CD4-positive, alpha-beta T cell treated with Interferon alpha-2 for 1 hour (primary cell): ENCODE data around the gene MFSD1.

ENCODE experiments used
- DNase-seq, 2 donors: peaks; one replicate each; pipeline ENCODE4 v3.0.0-alpha.2; 2020 to 2022

Gene MFSD1

DNA sequence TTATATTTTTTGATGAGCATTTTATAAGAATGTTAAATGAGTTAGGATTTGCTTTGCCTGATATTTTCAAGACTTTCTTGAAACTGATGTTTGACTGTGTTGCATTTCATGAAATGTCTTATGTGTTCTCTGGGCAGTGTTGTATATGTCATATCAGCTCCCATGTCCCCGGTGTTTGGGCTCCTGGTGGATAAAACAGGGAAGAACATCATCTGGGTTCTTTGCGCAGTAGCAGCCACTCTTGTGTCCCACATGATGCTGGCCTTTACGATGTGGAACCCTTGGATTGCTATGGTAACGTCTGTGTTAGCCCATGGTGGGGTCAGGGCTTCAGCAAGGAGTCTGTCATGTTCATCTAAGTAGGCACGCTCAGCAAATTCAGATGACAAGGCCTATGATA, 20.0 kb downstream of the MFSD1 start:
- no peak for DNase-seq

DNA sequence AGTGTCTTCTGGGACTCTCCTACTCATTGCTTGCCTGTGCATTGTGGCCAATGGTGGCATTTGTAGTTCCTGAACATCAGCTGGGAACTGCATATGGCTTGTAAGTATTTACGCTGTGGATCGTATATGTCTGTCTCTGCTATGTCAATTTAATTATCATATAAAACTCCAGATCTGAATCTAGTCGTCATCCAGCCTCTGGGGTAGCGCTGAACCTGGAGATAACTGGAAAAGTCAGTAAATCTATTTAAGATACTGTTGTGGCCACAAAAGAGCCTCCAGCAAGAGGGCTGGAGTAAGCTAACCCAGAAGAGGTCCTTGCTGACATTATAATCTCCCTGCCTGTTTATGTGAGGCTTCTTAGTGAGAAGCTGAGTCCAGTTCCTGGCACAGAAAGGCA, 21.6 kb downstream of the MFSD1 start:
- no peak for DNase-seq

DNA sequence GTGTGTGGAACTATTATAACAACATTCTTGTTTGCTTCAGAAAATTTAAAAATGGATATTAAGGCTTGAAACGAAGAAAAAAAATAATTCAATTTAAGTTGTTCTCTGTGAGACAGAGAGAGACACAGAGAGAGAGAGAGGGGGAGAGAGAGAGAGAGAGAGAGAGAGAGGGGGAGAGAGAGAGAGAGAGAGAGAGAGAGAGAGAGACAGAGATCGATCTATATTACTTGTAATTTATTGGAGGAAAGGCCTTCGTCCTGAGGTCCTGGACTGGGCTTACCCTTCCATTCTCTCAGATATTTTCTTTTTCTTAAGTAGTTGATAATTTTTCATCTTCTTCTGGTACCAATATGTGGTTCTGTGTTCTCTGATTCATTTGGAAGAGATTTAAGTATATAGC, 25.9 kb downstream of the MFSD1 start:
- no peak for DNase-seq

DNA sequence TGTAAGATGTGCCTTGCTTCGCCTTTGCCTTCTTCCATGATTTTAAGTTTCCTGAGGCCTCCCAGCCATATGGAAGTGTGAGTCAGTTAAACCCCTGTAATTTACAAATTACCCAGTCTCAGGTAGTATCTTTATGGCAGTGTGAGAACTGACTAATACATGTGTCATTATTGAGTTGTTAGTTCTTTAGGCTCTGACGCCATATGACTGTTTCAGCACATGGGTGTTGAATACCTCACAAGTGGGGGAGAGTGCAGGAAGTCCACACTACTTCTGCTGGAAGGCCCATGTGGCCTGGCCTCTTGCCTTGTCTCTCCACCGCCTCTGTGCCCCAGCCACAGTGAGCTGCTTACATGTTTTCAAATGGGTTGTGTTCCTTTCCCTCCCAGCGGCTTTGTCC, 28.5 kb downstream of the MFSD1 start:
- no peak for DNase-seq

DNA sequence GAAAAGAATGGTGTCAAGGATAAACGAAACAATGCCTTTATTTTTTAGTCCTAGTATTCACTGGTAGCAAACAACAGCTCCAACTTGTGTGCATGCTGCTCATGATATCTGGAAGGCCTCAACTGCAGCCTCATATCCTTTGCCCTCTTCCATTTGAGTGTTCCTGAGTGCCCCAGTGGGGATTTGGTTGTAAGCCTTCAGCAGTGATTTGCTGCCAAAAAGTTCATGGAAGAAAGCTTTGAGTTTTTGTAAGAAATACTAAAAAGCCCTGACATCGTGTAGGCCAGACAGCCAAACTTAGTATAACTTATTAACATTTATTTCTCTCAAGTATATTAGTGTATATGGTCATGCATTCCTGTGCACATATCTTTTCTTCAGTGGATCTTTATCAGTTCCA, 30.0 kb downstream of the MFSD1 start:
- no peak for DNase-seq

DNA sequence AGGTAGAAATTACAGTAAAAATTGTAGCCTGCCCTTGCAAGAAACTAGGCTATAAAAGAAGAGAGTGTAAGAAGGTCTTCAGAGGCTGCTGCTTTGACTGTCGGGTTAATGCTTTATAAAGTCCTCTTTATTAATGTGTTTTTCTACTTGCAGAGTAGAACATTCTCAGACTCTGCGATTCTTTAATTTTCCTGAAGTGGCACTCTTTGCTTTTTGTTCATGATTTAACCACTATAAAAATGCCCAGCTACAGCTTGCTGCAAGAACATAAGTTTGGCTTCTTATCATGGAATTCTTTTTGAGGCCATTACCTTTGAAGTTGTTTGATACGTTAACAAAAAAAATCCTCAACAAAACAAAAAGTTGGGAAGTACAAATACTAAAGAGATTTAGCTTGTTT, 33.8 kb downstream of the MFSD1 start:
- DNase-seq: no peak

DNA sequence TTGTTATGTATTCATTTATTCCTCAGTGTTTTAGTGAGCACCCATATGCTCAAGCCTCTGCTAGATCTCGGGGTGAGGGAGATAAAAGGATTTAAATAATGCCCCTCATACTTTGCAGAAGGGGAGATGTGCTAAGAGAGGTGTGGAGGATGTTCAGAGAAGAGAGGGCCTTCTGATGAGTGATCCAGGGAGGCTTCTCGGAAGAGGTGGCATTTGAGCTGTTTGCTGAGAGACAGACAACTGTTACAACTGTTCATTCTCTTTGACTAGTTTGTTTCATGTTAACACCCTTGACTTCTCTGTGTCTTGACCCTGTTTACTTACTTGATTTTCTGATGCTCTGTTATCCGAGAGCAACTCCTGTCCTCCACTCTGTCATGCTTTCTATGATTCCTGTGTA, 34.5 kb downstream of the MFSD1 start:
- no peak for DNase-seq

DNA sequence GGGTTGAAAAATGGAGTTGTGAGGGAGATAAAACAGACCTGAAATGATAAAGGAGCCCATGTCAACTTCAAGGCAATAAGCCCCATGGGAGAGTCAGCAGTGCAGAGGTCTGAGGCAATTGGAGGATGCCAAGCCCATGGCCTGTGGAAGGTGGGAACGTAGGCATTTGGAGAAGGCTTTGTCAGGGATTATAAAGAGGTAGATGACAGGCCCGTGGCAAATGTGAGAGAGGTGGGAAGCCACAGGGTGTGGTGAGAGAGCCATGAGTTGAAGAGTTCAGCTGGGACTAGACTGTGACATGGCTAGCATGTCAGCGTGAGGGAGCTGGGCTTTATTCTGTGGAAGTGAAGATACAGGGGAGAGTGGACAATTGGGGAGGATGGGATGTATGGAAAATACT, 35.4 kb downstream of the MFSD1 start:
- no peak for DNase-seq

DNA sequence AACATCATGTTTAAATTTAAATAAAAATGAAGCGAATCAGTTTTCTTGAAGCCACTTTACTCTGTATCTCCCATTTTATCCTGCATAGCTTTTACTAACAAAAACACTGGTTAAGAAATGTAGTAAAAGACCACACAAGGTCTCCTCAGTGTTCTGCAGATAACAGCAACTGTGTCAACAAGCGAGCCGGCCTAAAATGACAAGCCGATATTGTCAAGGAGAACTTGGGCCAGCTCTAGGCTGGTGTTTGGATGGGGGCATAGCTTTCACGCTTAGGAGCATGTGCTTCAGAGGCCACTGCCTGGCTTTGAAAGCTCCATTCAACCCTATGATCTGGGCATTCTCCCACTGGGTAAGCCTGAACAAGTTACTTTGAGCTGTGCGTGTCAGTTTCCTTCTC, 38.1 kb downstream of the MFSD1 start:
- DNase-seq: no peak

DNA sequence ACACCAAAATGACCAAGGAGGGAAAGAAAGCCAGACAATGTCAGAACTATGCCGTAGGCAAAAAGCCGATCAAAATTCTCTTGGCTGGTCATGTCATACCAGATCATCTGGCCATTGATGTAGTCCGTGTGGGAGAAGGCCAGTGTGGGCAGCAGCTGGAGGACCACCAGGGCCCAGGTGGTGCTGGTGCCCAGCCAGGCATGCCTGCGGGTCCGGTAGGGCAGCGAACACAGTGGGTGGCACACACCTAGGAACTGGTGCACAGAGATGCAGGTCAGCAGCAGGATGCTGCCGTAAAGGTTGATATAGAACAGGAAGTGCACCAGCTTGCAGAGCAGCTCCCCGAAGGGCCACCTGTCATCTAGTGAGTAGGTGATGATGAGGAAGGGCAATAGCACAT, 39.5 kb downstream of the MFSD1 start:
- no peak for DNase-seq

DNA sequence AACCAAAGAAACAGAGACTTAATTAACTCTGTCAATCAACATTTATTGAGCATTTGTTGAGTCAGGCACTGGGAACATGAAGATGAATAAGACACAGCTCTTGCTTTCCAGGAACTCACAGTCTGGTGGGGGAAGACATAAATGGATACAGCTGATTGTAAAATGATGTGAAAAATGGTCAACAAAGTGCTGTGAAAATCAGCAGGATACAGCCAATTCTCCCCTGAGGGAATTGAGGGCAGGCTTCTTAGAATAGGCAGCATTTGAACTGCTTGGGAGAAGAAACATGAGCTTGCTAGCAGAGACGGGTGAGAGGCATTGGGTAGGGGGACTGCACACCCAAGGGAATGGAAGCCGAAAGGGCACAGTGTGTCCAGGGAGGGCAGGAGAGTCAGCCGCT, 41.1 kb downstream of the MFSD1 start:
- DNase-seq: no peak

DNA sequence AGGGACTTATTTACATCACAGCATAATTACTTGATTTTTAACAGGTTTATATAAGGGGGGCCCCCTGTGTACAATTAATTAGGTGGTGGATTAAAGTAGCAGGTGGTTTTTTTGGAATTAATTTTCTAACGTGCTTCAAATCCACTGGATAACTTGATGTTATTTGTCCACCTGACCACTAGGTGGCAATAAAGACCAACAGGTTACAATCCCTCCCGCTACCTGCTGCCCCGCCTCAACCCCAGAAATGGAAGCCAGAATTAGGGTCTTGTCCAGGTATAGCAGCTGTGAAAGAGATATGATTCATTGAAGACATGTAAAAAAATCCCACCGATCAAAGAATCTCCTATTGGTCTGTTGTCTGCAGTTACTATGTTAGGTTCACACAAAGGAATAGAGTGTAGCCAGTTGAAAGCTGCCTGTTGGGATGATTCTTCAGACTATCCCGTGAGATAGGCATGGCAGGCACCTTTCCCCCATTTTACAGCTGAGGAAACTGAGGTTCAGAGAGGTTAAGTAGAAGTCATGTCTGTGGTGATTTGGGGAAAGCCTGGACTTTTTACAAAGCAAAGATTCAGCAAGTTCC, 44.0 kb downstream of the MFSD1 start:
- peak; percentile 13 to 53 for DNase-seq

DNA sequence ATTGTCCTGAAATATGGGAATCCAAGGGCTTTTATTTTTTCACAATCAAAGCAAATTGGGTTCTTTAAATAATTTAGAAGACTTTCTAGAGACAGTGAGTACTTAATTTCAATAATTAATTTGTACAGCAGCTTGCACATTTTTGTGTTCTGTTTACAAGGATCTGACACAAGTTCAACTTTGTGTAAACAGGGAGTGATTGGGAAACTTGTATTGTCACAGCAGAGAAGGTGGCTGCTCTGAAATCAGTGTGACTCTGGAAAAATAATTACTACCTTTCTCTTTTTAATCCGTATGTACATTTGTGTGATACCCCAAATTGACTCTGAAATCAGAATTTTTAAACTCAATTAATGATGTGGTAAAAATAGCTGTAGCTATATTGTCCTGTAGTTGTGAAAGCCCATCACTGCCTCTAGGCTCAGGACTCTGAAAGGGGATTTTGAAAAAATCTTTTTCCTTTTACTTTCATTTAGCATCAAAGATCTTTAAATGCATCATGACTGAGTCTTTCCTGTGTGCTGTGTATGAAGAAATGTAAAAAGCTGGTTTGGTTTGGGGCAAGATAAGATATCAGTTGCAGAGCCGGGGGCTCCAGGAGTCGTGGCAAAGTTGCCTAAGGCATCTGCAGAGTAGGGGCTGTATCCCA, 45.1 kb downstream of the MFSD1 start:
- no peak for DNase-seq

DNA sequence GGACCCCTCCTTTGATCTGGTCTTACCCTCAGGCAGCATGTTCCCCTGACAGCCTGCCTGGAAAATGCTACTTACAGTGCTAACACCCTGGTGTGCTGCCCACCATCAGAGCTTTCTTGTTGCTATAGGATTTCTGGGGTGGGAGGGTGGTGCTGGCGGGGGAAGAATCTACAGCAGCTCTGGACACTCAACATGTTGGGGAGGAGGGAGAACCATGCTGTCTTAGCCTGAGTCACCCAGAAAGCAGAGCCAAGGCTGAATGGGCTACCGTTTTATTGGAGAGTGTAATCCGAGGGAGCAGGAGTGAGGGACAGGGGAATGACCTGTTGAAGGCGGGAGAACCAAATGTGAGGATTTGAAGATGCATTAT, 45.6 kb downstream of the MFSD1 start:
- DNase-seq: no peak

DNA sequence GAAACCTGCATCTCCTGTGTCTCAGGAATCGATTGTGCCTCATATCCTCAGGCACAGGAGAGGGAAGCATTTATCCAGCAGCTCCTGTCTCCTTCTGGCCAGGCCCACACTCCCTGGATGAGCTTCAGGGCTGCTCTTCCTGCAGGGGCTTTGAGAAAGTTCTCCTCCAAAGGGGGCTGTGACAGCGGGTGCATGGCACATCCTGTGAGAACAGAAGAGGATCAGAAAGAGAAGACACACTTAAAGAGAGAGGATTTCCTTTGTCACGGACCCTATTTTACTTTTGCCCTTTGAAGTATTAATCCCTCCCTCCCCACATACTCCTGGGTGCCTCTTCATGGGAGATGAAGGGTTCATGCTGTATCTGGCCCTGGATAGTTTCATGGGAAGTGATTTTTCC, 46.0 kb downstream of the MFSD1 start:
- no peak for DNase-seq

DNA sequence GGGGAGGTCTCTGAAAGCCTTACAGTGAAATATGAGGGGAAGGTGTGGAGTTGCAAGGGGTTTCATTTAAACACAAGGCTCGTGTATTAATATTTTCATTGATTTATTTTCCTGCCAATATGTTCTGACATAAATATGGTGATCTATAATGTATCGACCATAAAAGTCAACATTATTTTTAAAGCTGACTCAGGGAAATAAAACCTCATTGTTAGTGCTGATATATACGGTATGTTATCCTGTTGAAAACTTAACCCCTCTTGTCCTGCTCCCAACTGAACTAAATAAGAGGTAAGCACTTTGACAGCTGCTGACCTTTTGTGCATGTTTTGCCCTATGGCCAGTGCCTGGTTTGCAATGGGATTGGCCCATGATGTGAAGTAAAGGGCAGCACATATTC, 47.9 kb downstream of the MFSD1 start:
- DNase-seq: no peak

DNA sequence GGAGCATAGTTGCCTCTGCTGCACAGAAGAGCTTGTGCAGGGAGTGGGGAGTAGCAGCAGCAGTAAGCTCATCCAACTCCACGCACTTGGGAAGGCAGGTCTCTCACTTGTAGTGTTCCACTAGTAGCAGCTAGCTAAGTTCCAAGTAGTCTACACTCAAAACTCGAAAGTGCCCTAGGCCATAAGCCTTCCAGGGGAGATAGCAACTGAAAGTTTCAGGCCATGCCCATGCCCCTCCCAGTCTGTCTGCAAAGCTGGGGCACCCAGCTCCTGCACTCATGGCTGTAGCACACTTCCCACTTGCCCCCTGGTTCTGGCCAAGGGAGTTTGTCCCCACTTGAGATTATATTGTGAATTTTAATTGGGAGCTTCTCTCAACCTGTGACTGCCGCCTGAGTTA, 57.5 kb downstream of the MFSD1 start:
- no peak for DNase-seq

DNA sequence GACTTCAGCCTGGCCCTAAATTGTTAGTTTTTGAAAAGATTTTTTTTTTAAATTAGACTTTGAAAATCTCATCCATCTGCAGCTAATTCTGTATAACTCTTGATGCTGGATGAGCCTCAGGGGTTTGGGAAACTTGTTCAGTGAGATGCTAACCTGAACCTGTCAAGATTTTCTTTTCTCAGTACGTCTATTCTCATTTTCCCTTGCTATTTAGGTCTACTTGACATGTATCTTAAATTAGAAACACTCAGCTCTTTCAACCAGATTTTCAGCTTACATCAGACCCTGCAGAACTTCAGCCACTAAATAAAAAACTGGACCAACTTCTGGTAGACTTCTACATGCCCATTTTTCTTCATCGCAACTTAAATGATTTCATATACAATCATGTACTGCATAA, 61.4 kb downstream of the MFSD1 start:
- no peak for DNase-seq

DNA sequence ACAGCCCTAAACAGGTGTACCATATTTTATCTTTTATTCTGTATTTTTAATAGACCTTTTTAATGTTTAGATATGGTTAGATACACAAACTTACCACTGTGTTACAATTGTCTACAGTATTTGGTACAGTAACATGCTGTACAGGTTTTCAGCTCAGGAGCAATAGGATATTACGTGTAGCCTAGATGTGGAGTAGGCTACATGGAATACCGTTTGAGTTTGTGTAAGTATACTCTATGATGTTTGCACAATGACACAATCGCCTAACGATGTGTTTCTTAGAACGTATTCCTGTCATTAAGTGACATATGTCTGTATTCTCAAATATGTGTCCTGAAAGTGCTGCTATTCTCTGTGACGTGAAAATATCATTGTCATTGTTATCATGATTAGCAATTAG, 62.6 kb downstream of the MFSD1 start:
- DNase-seq: no peak

DNA sequence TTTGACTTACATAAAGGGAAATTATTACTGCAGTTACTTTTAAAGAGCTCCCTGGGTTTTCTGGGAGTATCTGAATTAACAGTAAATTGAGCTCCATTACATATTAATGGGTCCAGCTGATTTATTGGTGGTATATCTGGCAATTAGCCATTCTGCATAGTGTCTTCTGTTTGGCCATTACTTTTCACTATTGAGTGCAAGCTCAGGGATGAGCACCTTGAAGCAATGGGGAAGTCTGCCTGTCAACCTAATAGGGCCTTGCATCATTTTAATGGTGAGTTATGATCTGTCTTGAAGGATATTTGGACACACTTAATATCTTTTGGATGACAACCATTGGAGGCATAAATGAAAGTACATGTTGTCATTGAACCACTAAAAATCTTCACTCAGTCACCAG, 73.8 kb downstream of the MFSD1 start:
- no peak for DNase-seq
